A549 treated with CORT108297 at 1 μM for 4 hours (cell line): Measurements from ENCODE around the gene SLC35G6. TPM values are rescaled to one million over a fixed set of nuclear protein-coding genes. Genes with fewer than 3 reads are reported as not detected.

Source experiments
- total RNA-seq: library from RNA; stranded (reverse); fragments of 200-300 nt; extraction: Qiagen RNA extraction; gene quantifications from 5 replicates; pipeline ENCODE4 v1.2.3, GENCODE V29; 2022

SLC35G6 gene
- total RNA-seq: not detected in 5 replicates

GRCh38 chr17:7481275-7481674 is at the start of gene SLC35G6:
Gene SLC35G6 (plus strand): TSS chr17:7481446. CDS start chr17:7481517, 71 bp downstream.

GRCh38 chr17:7439462-7440112 is 41.7 kb upstream of the SLC35G6 start, which contains the start of gene FGF11:
Gene FGF11 (plus strand): TSS chr17:7439512. CDS start chr17:7439621, 109 bp downstream.

DNA sequence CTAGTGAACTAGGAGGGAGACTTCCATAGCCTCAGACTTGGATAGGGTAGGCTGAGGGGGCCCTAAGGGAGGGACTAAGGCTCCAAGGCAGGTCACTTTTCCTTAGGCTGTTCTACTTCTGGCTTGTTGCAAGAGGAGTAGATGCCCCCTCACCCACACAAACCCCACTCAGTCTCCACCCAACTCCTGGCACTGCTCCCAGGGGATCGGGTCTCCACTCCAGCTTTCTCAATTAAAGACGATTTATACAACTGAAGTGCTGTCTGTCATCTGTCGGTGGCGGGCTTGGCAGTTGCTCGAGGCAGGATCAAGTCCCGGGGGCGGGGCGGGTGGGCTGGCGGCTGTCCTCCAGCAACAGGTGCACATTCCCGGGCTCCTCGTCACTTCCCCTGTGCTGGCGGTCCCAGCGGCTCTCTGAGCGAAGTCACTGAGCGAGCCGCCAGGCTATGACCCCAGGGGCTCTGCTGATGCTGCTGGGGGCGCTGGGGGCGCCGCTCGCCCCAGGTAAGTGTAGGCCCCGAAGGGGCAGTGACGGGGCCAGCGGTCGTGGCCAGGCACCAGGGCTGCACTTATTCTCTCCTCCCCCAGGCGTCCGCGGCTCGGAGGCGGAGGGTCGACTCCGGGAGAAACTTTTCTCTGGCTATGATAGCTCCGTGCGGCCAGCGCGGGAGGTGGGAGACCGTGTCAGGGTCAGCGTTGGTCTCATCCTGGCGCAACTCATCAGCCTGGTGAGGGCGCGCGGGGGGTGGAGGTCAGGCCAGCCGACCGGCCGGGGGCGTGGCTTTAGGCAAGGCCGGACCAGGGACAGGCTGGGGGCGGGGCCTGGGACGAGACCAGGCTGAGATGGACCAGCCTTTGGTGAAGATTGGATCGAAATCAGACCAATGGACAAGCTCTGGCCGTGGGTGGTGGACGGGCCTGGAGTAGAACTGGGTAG is 36.3 kb upstream of the SLC35G6 start, which contains the start of gene CHRNB1:
Gene CHRNB1, plus strand, starts transcription at position 380 of the 937 bp plus-strand sequence. Its CDS starts 67 bp downstream, at position 447.

GRCh38 chr17:7479213-7480088 is 1.8 kb upstream of the SLC35G6 start, which contains the start of gene ZBTB4:
Gene ZBTB4 (minus strand): TSS chr17:7479631. CDS start chr17:7466801, 12,830 bp downstream.

DNA sequence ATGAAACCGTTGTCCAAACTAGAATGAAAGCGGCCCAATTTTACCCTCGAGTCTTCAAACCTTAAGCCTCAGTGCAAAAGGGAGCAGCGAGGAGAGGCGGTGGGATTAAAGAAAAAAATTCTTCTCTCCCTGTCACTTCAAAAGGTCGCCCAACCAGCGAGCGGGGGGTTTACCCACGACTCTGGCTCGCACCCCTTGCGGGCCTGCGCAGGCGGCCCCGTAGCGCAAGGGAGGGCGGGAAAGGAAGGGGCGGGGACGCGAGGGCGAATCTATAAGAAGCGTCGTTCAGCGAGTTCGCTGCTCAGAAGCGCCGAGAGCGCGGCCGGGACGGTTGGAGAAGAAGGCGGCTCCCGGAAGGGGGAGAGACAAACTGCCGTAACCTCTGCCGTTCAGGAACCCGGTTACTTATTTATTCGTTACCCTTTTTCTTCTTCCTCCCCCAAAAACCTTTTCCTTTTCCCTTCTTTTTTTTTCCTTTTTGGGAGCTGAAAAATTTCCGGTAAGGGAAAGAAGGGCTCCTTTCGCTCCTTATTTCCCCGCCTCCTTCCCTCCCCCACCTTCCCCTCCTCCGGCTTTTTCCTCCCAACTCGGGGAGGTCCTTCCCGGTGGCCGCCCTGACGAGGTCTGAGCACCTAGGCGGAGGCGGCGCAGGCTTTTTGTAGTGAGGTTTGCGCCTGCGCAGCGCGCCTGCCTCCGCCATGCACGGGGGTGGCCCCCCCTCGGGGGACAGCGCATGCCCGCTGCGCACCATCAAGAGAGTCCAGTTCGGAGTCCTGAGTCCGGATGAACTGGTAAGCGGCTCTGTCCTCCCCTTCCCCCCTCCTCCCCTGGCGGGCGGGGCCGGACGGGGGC is 3.0 kb downstream of the SLC35G6 start, which contains the start of gene POLR2A:
Gene POLR2A, plus strand, starts transcription at position 300 of the 852 bp plus-strand sequence.

Other genes with a start within 250 kb of the SLC35G6 start
- gene DVL2, start 246.9 kb upstream of the SLC35G6 start, total RNA-seq: 30.7 to 43.1 TPM (median 40.7 TPM) in 5 replicates
- 82.4 to 100 TPM (median 91.5 TPM) in 5 replicates for gene PHF23, start 242.0 kb upstream of the SLC35G6 start, total RNA-seq
- gene GABARAP, start 239.0 kb upstream of the SLC35G6 start, total RNA-seq: 645 to 806 TPM (median 682 TPM) in 5 replicates
- gene CTDNEP1, start 229.7 kb upstream of the SLC35G6 start, total RNA-seq: 221 to 239 TPM (median 226 TPM) in 5 replicates
- gene ELP5, start 229.2 kb upstream of the SLC35G6 start, total RNA-seq: 121 to 141 TPM (median 127 TPM) in 5 replicates
- gene CLDN7, start 219.0 kb upstream of the SLC35G6 start, total RNA-seq: 0.84 to 1.2 TPM (median 0.97 TPM) in 5 replicates
- gene SLC2A4, start 199.7 kb upstream of the SLC35G6 start, total RNA-seq: 0.15 to 0.27 TPM (median 0.26 TPM) in 5 replicates
- gene YBX2, start 186.8 kb upstream of the SLC35G6 start, total RNA-seq: 0.53 to 0.69 TPM (median 0.59 TPM) in 5 replicates
- gene EIF5A, start 173.8 kb upstream of the SLC35G6 start, total RNA-seq: 1,648 to 1,788 TPM (median 1,697 TPM) in 5 replicates
- 88.2 to 105 TPM (median 103 TPM) in 5 replicates for gene GPS2, start 166.1 kb upstream of the SLC35G6 start, total RNA-seq
- 22.9 to 38.3 TPM (median 34.9 TPM) in 5 replicates for gene NEURL4, start 152.1 kb upstream of the SLC35G6 start, total RNA-seq
- gene ACAP1, start 144.9 kb upstream of the SLC35G6 start, total RNA-seq: 0.48 to 5.1 TPM (median 4.2 TPM) in 5 replicates
- 11.8 to 15.9 TPM (median 13.7 TPM) in 5 replicates for gene KCTD11, start 129.3 kb upstream of the SLC35G6 start, total RNA-seq
- not detected in 5 replicates for gene TMEM95, start 126.3 kb upstream of the SLC35G6 start, total RNA-seq
- 1.3 to 2.0 TPM (median 1.7 TPM) in 5 replicates for gene TNK1, start 100.4 kb upstream of the SLC35G6 start, total RNA-seq
- 37.4 to 45.9 TPM (median 43.5 TPM) in 5 replicates for gene PLSCR3, start 86.9 kb upstream of the SLC35G6 start, total RNA-seq
- gene TMEM256, start 77.3 kb upstream of the SLC35G6 start, total RNA-seq: 177 to 231 TPM (median 209 TPM) in 5 replicates
- gene NLGN2, start 73.6 kb upstream of the SLC35G6 start, total RNA-seq: 12.1 to 21.2 TPM (median 19.3 TPM) in 5 replicates
- gene SPEM1, start 61.1 kb upstream of the SLC35G6 start, total RNA-seq: 0.13 TPM in 1 of 5 replicates, not detected in the others
- gene SPEM2, start 55.8 kb upstream of the SLC35G6 start, total RNA-seq: 0.05 to 0.10 TPM (median 0.08 TPM) in 4 of 5 replicates, not detected in the other
- gene SPEM3, start 52.6 kb upstream of the SLC35G6 start, total RNA-seq: 0.04 to 0.06 TPM in 2 of 5 replicates, not detected in the others
- gene TMEM102, start 46.0 kb upstream of the SLC35G6 start, total RNA-seq: 11.2 to 15.4 TPM (median 13.9 TPM) in 5 replicates
- 0.92 to 1.6 TPM (median 1.4 TPM) in 5 replicates for gene FGF11, start 41.9 kb upstream of the SLC35G6 start, total RNA-seq
- gene CHRNB1, start 36.4 kb upstream of the SLC35G6 start, total RNA-seq: 5.2 to 9.8 TPM (median 8.8 TPM) in 5 replicates
- gene ZBTB4, start 1.8 kb upstream of the SLC35G6 start, total RNA-seq: 19.8 to 26.8 TPM (median 24.2 TPM) in 5 replicates
- 65.7 to 84.9 TPM (median 82.6 TPM) in 5 replicates for gene POLR2A, start 2.9 kb downstream of the SLC35G6 start, total RNA-seq
- 9.8 to 14.0 TPM (median 12.8 TPM) in 5 replicates for gene TNFSF12, start 67.6 kb downstream of the SLC35G6 start, total RNA-seq
- 0.61 to 0.79 TPM (median 0.68 TPM) in 5 replicates for gene TNFSF13, start 77.3 kb downstream of the SLC35G6 start, total RNA-seq
- gene SENP3, start 80.5 kb downstream of the SLC35G6 start, total RNA-seq: 97.6 to 109 TPM (median 105 TPM) in 5 replicates
- 30.8 to 38.1 TPM (median 35.8 TPM) in 5 replicates for gene CD68, start 98.2 kb downstream of the SLC35G6 start, total RNA-seq
- 112 to 141 TPM (median 120 TPM) in 5 replicates for gene MPDU1, start 102.4 kb downstream of the SLC35G6 start, total RNA-seq
- gene SOX15, start 108.6 kb downstream of the SLC35G6 start, total RNA-seq: 0.33 to 0.44 TPM (median 0.41 TPM) in 4 of 5 replicates, not detected in the other
- 51.9 to 64.2 TPM (median 60.4 TPM) in 5 replicates for gene FXR2, start 133.5 kb downstream of the SLC35G6 start, total RNA-seq
- 64.3 to 90.5 TPM (median 85.4 TPM) in 5 replicates for gene SAT2, start 146.4 kb downstream of the SLC35G6 start, total RNA-seq
- gene SHBG, start 148.7 kb downstream of the SLC35G6 start, total RNA-seq: 0.35 to 1.0 TPM (median 0.66 TPM) in 5 replicates
- 0.14 to 0.40 TPM (median 0.21 TPM) in 5 replicates for gene ATP1B2, start 169.5 kb downstream of the SLC35G6 start, total RNA-seq
- gene TP53, start 206.0 kb downstream of the SLC35G6 start, total RNA-seq: 49.0 to 53.9 TPM (median 51.0 TPM) in 5 replicates
- gene WRAP53, start 207.0 kb downstream of the SLC35G6 start, total RNA-seq: 33.2 to 50.4 TPM (median 45.9 TPM) in 5 replicates
- gene EFNB3, start 223.8 kb downstream of the SLC35G6 start, total RNA-seq: 1.1 to 1.6 TPM (median 1.5 TPM) in 5 replicates
- 0.01 to 0.05 TPM (median 0.01 TPM) in 3 of 5 replicates, not detected in the others for gene DNAH2, start 236.3 kb downstream of the SLC35G6 start, total RNA-seq